HG02763 (cell line): Measurements from ENCODE around the gene PRKN.
"Not testable (repeated sequence)": the region's sequence is repeated elsewhere in the genome, so short reads cannot be mapped to it uniquely, and the experiment has no call there.

Source experiments
- ATAC-seq: cut with Tn5 transposase; IDR thresholded peaks from one replicate; pipeline ENCODE4 v1.9.1; 2021; ENCODE audit warnings: mild to moderate bottlenecking, moderate library complexity; ENCODE audit not compliant: unreplicated experiment

PRKN gene

DNA sequence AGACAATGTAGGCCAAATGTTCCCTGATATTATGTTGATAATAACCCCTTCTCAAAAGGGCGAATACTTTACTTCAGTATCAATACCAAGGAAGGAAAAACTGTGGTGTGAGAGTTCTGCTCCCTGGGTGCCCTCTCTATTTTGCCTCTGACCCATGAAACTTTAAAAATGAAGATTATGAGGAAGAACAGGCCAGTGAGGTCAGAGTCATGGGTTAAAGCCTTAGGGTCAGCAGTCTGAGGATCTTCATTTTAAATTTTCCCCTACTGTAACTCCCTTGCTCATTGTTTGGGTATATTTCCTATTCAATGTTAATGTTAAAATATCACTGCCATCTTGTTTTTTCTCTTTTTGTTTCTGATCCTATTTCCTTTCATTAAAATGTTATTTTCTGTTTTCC lies 47.9 kb downstream of the PRKN start:
- ATAC-seq, result no peak

DNA sequence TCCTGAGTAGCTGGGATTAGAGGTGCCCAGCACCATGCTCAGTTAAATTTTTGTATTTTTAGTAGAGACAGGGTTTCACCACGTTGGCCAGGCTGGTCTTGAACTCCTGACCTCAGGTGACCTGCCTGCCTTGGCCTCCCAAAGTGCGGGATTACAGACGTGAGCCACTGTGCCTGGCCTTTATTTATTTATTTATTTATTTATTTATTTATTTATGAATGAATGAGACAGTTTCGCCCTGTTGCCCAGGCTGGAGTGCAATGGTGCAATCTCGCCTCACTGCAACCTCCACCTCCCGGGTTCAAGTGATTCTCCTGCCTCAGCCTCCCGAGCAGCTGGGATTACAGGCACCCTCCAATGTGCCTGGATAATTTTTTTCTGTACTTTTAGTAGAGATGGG lies 48.7 kb downstream of the PRKN start:
- not testable (repeated sequence) for ATAC-seq

DNA sequence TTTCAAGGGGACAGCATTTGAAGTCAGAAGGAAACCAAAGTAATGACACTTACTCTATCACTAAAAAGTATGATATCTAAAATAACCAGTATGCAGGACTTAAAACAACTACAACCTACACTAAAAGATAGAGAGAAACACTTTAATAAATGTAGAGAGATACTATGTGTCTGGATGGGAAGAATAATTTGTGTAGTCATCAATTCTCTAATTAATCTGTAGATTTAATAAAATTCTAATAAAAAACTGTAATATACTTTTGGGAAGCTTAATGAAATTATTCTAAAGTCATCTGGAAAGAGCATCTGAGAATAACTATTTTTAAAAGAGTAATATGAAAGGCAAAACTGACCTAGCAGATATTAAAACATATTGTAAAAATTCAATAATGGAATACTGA lies 52.1 kb downstream of the PRKN start:
- ATAC-seq, result no peak

DNA sequence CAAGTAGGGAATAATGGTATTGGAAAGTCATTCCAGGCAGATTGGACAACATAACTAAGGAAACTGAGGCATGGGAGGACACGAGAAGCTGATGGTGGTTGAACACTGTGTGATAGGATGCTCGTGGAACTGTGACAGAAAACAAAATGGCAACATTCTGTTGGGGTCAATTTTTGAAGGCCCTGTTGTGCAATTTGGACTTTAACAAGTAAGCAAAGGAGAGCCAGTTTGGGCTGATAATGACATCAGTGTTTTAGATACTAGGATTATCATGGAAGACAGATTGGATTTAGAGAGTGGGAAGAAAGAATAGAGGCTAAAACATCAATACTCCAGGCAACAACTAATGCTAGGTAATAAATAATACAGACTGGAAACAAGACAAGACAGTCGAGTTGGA lies 53.1 kb downstream of the PRKN start:
- ATAC-seq, result no peak

DNA sequence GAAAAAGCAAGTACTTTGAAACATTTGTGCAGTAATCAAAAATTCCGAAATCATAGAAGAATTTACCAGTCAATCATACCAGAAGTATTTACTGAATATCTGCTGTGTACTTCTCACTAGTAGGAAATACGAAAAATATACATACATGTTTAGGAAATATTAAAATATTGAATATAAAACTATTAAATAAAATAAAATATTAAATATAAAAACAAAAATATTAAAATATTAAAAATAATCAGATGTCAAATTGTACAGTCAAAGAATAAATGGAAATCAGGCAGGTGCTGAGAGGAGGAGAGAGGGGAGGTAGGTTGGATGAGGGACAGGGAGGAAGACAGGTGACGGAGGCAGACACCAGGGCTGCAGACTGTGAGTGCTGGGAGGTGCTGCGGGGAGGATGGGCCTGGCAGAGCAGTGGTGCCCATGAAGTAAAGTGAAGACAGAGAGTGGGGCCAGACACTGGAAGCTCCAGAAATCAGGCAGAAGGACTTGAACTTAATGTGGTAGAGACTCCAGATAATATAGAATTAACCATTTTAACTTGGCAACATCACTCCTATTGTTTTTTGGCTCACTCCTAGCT lies 55.9 kb downstream of the PRKN start:
- ATAC-seq, result no peak

DNA sequence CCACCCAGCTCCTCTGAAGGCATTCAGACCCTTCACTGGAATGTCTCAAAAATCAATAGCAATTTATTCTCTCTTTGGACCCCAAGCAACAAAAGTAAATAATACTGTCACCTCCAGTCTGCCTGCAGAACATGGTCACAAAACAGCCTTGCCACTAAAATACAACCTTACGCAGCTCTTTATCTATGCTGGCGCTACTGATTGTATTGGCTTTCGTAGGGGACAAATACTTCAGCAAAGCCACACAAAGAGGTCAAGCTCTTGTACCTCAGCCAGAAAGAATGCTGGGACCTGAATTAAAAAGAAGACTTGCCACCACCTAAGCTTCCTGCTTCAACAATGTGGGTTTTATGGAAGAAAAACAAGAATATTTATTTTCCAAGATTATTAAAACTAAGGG lies 57.2 kb downstream of the PRKN start:
- ATAC-seq, result no peak

DNA sequence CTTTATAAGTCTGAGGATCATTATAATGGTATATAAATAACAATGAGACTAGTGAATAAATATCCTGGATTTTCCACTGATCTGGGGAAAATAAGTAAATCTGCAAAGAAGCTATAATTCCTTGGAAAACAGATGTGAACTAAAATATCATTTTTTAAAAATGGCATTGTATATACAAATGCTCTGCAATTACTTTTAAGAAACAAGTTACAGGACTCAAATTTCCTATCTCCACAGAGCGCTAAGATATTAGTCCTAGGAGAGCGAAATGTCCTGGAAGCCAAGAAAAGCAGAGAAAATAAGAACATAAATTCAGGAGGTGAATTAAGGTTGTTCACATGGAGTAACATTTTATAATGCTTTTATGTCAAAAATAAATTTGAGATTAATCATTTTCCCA lies 61.3 kb downstream of the PRKN start:
- ATAC-seq, result no peak

DNA sequence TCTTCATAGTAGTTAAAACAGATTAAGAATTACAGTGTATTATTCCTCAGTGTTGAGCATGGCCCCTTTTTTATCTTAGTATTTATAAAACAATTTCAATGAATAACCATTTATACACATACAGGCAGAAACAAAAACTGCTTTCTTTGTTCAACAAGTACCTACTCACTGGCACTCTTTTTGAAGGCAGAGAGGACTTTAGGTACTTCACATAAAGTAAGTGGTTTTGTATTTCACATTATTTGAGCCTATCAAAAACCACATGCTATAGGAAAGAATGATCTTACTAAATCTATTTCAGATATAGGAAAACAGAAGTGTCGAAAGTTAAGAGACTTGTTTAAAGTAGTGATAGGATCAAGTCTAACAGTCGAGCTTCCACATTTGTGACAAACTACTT lies 73.8 kb downstream of the PRKN start:
- no peak for ATAC-seq

DNA sequence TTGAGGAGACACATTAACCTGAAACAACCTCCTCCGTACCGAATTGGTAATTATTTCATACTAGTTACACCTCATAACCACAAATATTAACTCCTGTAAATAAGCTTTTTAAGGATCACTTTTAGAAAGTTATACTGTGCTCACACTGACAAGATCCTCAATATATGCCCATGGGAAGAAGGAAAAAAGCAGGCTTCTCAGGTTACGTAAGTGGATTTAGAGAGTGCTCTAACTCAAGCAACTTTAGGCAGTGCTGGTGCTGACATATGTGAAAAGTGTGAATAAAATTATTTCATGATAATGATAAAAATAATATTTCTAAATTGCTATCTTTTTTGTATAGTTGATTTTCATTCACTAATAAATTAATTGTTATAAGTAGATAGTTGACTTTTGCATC lies 76.1 kb downstream of the PRKN start:
- ATAC-seq, result no peak

DNA sequence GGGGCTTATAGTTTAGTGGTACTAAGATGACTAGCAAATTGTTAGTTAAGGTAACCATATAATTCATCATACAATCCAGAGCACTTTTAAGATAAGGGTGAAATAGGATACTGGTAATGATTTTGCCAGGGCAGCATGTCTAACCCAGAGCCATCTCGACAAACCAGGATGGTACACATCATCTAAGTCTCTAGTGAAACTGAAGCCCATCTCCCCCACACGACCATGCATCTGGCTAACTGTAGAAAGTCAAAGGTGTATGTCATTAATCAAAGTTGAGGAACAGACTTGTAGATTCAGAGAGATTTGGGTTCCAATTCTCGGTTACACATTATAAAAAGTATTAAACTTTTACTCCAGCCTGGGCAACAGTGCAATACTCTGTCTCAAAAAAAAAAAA lies 78.3 kb downstream of the PRKN start:
- no peak for ATAC-seq

DNA sequence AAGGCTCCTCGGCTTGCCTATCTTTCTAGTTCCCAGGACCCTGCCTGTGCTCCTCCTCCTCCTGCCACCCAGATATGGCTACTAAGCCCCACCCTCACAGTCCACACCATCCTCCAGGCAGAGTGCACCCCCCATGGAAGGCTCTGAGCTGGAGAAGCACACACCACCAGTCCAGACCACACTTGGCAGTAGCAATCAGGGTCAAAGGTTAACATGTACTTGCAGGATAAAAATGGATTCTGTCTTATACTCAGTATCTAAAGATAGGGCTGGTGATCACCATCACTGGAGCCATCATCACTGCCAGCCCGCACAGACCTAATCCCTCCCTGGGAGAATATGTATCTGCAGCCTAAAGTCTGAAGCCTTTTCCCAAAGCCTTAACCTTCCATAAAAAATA lies 83.4 kb downstream of the PRKN start:
- no peak for ATAC-seq

DNA sequence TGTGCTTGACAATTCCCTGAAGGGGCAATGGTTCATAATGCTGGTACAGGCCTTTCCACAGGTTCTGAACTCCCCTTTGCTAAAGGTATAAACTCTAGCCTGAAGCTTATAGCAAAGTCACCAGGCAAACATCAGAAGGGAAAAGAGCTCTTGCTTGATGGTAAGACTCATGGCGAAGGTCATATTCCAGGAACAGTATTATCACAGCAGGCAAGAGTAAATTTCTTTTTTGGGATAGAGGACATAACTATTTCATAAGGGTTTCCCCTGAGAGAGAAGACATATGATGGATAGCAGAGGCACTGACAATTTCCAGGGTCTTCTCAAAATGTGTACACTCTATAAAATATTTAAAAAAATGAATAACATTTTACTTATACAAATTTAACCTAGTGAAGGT lies 86.8 kb downstream of the PRKN start:
- ATAC-seq, result no peak

DNA sequence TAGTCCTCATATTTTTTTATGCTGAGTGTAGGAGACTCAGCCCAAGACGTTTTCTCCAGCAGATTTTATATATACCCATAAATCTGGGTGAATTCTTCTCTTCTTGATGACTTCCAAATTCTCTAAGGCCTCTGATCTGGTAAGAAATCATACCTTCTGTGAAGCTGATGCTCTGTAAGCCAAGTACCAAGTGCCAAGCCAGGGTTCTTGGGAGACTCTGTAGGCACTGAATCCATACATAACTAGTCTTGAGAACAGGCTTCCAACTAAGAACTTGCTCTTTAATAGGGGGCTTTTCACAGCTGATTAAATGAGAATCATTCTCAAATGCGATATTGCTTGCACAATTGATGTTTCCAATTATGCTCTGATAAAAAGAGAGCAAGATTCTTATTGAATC lies 87.6 kb downstream of the PRKN start:
- ATAC-seq, result no peak

DNA sequence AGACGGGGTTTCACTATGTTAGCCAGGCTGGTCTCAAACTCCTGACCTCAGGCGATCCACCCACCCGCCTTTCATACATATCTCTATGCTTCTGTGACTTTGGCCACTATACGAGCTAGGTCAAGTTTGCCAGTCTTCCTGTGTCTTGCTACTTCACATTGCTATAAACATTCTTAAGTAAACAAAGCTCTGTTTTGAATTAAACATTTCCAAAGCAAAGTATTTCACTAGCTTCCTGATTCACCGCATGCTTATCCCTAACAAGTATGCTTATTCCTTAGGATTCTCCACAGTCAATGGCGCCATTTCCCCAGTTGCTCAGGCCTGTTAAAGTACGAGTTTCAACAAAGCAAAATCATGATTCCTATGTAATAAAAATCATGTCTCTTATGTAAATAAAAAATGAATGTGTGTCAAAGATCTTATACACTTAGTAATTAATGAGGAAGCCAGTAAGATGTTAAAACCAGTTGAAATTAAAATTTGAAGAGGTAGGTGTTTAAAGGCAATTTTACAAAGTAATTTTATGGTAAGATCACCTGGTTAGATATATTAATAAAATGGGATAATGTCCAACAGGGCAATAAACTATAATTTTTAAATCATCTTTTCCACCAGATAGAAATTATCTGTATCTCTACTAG lies 88.5 kb downstream of the PRKN start:
- no peak for ATAC-seq

DNA sequence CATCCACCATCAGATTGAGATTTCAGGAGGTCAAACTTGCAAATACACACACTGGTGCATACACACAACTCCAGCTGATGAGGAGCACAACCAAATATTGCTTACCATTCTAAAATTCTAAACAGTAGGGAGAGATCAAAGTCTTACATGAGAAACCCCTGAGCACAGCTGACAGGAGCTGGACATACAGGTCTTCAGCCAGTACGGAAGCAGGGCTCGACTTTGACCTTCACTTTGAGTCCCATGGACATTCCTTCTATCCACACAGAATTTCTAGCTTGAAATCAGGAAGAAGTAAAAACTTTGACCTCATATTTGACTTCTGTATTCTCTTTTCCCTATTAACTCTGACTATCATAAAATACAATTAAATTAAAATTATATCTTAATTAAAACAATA lies 90.2 kb downstream of the PRKN start:
- no peak for ATAC-seq

DNA sequence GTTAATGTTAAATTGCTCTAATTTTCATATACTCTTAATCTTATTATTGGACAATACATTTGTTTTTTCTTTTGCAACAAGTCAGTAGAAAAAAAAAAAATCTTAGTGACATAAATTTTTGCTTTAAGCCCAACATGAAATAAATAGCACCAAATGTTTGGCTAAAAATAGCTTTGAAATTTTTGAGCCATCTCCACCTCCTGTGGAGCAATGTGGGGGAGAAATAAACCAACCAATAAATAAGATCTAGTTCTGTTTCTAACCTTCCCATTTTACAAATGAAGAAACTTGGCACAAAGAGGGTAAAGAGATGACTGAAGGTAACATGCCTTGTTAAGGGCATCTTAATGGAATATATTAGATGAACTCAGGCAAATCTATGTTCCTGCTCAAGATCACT lies 91.4 kb downstream of the PRKN start:
- ATAC-seq, result no peak

DNA sequence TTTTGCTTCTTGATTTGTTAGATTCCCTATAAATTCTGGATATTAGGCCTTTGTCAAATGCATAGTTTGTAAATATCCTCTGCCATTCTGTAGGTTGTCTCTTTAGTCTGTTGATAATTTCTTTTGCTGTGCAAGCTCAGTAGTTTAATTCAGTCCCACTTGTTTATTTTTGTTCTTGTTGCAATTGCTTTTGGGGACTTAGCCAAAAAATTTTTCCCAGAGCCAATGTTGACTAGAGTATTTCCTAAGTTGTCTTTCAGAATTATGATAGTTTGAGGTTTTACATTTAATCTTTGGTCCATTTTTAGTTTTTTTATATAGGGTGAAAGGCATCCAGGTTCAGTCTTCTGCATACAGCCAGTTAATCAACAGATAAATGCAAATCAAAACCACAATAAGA lies 96.0 kb downstream of the PRKN start:
- ATAC-seq, result no peak

DNA sequence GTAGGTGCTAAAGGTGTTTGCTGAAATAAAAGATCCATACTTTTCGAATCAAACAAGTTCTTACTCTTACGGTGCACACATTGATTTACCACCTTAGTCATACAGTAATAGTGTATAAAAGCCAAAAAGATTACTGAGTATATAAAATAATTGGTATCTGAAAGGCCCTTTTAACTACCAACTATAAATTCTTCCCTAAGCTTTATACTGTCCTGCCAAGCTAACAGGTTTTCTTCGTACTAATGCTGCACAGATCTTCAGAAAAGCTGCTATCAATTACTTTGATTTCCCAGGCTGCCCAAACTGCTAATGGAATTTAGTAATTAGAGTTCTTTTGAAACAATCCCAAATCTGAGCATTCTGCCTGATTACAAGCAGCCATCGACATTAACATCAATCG lies 97.5 kb downstream of the PRKN start:
- ATAC-seq, result no peak

DNA sequence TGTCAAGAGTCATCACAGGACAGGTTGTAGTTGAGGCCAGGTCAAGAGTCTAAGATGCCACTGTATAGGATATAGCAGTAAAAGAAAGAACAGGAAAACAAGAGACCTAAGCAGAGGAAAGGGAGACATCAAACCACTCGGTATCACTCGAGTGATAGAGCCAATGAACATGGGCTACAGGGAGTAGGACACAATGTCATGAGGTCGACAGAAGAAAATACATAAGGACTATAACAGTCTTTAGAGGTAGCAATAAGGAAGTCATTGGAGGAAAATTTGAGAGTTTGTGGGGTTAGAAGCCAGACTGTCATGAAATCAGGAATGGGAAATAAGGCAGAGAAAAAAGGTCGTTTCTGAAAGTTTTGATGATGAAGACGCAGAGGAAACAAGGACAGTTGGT lies 99.7 kb downstream of the PRKN start:
- no peak for ATAC-seq

DNA sequence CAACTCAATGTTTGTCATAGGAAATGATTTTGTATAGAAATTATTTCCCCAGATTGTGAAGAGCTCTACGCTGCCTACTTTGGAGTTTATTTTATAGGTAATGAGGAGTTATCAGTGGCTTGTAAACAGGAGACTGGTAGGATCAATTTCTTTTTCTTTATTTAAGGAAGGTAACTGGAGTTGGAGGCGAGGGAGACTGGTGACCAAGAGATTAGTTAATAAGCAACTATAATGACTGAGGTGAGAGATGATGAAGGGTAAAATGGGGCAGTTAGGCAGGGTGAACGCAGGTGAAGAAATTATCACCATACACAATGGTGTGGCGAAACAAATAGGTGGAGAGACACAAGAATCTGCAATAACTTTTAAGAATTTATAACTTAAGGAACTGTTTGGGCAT lies 100.2 kb downstream of the PRKN start:
- ATAC-seq, result no peak

DNA sequence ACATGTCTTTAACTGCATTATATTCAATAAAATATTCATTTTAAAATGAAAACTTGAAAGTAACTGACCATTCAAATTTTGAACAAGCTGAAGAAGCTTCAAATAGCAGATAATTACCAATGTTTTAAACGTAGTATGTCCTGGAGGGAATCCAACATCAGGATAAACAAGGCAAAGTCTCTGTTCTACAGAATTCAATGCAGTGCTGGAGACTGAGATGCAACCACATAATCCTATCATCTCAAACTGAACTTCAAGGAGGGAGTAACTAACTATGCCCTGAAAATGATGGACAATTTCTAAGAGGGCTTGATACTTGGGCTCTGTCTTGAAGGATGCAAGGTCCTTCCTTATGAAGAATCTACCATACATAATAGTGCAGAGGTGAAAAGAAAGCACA lies 100.7 kb downstream of the PRKN start:
- no peak for ATAC-seq

DNA sequence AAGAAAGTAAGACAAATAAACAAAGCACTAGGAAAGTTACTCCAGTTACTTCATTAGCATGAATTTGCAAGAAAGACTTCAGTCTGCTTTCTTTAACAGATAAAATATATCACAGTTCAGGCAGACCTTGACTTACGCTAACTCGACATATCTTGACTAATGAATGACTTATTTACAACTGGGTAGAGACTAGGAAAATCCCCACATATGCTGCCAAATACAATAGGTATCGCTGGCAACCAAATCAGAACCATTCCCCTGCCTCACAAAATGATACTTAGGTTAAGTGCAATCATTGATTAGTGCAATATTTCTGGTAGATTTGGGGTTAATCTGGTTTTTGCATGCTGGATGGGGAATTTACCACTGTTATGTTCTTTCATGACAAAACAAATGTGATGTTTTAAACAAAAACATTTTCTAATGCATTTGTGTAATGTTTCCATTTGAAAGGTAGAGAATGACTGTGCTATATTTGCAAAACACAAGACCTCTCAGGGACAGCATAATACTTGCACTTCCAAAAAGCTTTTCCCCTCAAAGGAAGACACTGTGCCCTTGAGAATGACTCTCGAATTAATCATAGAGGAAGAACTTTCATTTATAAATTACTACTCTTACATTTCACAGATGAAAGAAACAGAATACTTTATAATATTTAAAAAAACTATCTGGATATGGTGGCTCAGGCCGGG lies 101.6 kb downstream of the PRKN start:
- ATAC-seq, result no peak

DNA sequence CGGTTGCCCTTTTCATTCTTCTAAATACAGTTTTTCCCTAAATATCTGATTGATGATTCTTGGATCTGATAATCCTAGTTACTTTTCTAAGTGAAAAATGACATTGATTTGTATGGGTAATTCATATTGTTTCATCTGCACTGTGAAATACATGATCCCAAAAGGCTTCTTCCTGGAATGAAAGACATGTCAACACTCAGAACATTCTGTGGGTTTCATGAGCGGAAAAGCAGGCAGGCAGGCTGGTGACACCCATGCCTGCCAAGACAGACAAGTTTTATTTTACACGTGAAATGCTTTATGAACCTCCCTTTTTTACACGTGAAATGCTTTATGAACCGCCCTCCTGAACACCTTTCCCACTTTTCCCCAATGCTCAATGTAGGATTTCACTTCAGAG lies 105.0 kb downstream of the PRKN start:
- no peak for ATAC-seq
